Measurements from ENCODE around the gene TMPRSS13. TPM values are rescaled to one million over a fixed set of nuclear protein-coding genes. Genes with fewer than 3 reads are reported as not detected.

TMPRSS13 gene
- total RNA-seq, 1 experiment from 2014 or later = 0.50 TPM

- Histone ChIP-seq H3K79me1 (ENCODE audit: insufficient read depth, low read depth, low read length, poor library complexity, severe bottlenecking) (no peaks in the 10 kb centered on the region), H3K4me1 (ENCODE audit: insufficient read depth, low read length) (peaks cover 3% of the 10 kb centered on the region; the same call in 1 of the 2 replicates), H3K27ac (ENCODE audit: insufficient read length, low read depth, low read length) (no peak overlapping the region), H3K14ac (ENCODE audit: insufficient read depth, low read length) (no peak overlapping the region), H3K79me2 (ENCODE audit: insufficient read depth, low read length) (no peaks in the 10 kb centered on the region), H4K20me1 (ENCODE audit: control insufficient read depth, insufficient read depth, insufficient read length) (no peaks in the 10 kb centered on the region), H3K23me2 (ENCODE audit: insufficient read length, low read depth, low read length, poor library complexity, severe bottlenecking) (no peaks in the 10 kb centered on the region), H3K9me3 (ENCODE audit: control insufficient read depth, low read depth, low read length) (no peaks in the 10 kb centered on the region), H4K5ac (ENCODE audit: insufficient read length, low read depth, low read length) (no peak overlapping the region), H2BK12ac (ENCODE audit: insufficient read length, low read depth, low read length) (no peak overlapping the region), H2AFZ (ENCODE audit: low read length) (no peak overlapping the region), H3K18ac (ENCODE audit: insufficient read length, low read depth, low read length) (no peak overlapping the region), H3T11ph (ENCODE audit: low read length) (no peak overlapping the region), H2BK20ac (ENCODE audit: low read depth, low read length, poor library complexity, severe bottlenecking) (no peak overlapping the region), H2AK5ac (ENCODE audit: insufficient read length, low read length) (no peak overlapping the region), H3K4ac (ENCODE audit: low read depth, low read length) (no peak overlapping the region), H4K8ac (replicated peaks; ENCODE audit: insufficient read length, low read depth, low read length) (no peak overlapping the region), H3K23ac (ENCODE audit: insufficient read length, low read depth, low read length) (no peak overlapping the region), H2BK15ac (ENCODE audit: low read depth, low read length) (no peak overlapping the region), H3K9ac (ENCODE audit: extremely low read depth, insufficient read length, low read length) (no peak overlapping the region), H3K4me2 (ENCODE audit: insufficient read depth, insufficient read length, low read length) (no peak overlapping the region), H4K91ac (ENCODE audit: insufficient read length, low read depth, low read length) (no peak overlapping the region), H3K56ac (ENCODE audit: insufficient read length, low read depth, low read length) (no peak overlapping the region), H3K27me3 (ENCODE audit: insufficient read depth, low read length) (no peaks in the 10 kb centered on the region), H2BK5ac (ENCODE audit: insufficient read length, low read length) (no peak overlapping the region), H2BK120ac (ENCODE audit: low read depth, low read length, poor library complexity, severe bottlenecking) (no peak overlapping the region)
- Mint-ChIP-seq H3K9me3 (no peaks in the 10 kb centered on the region), H3K4me1 (peaks cover 19 to 32% of the 10 kb centered on the region in 2 experiments), H3K27ac (peak overlapping the region in 1 of 3 experiments; percentile 77; a peak in 4 of 7 replicates), H3K36me3 (ENCODE audit: insufficient read depth in 1 of 3, low read depth in 3 of 3) (no peaks in the 10 kb centered on the region), H3K27me3 (ENCODE audit: low read depth) (no peaks in the 10 kb centered on the region; the same call in 1 of the 2 replicates), H3K4me3 (no peak overlapping the region)
- DNase-seq = peak; percentile 96
- TF ChIP-seq CTCF (conservative IDR thresholded peaks at IDR 0.05) = no peak
- WGBS (ENCODE audit: extremely low coverage, insufficient read length, low lambda C conversion rate) = no CpG with 5 or more reads among the region's 13 CpGs
Measured at GRCh38 chr11:117861151-117862018, 67.8 kb downstream of the TMPRSS13 start.
